GM18907 (cell line): ENCODE results near the gene LMAN1.

Source experiments
- ATAC-seq: cut with Tn5 transposase; IDR thresholded peaks from one replicate; pipeline ENCODE4 v1.9.1; 2021; ENCODE audit warnings: mild to moderate bottlenecking, moderate library complexity; ENCODE audit not compliant: unreplicated experiment

Gene LMAN1

DNA sequence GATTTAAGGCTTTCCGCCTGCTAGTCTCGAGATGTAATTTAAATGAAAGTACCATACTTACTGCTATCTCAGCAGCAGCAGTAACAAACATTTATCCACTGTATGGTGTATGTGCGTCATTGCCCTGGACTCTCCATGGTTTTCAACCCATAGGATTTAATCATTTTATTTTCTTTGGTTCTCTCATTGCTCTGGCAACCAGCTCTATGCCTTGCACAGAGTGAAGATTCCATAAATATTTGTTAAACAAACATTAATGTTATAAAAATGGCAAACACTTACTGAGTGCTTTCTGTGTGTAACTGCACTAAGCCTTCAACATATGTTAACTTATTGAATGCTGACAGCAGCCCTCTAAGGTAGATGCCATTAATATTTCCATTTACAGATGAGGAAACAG, 1.3 kb upstream of the LMAN1 start:
- ATAC-seq = no peak

DNA sequence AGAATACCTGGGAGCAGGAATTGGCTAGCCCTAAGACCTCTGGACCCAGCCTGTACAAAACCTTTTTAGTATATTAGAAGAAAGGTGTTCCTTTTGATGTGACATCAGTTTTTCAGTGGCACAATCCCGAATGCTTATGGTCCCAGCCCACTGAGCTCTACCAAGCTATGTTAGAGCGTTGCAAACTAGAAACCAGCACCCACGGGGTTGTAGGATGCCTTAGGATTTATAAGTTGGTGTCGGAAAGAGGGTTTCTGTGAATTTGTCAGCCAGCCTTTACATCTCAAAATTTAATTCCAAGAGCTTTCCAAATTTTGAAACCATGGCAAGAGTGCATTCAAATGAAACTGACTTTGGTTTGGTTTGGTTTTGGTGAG, 499 bp upstream of the LMAN1 start:
- ATAC-seq = peak; percentile 27

DNA sequence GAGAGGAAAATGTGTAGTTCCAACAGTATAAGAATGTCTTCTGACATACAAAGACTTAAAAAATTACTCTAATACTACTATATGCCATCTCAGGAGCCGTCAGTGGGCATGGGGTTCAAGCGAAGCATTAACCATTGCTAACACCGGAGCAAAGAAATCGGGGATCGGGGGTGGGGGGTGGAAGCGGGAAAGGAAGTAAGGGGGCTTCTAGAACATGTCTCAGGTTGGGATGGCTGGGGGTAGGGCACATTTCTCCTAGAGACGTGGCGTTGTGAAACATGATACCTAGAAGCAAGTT, 702 bp downstream of the LMAN1 start:
- no peak for ATAC-seq

DNA sequence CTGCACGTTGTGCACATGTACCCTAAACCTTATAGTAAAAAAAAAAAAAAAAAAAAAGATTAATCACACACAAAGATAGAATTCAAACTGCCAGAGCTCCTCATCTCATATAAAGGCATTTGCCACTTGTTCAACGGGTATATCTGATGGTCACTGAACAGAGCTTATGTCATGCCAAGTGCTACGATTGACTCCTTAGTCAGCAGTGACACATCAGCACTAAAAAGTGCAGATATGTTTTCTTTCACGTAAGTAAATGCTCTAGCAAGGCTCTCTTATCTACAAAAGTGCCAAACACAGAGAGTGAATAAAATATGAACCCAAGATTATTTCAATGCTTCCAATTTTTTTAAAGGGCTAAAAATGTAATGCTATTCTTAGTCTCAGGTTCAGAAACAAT, 1.1 kb downstream of the LMAN1 start:
- no peak for ATAC-seq

DNA sequence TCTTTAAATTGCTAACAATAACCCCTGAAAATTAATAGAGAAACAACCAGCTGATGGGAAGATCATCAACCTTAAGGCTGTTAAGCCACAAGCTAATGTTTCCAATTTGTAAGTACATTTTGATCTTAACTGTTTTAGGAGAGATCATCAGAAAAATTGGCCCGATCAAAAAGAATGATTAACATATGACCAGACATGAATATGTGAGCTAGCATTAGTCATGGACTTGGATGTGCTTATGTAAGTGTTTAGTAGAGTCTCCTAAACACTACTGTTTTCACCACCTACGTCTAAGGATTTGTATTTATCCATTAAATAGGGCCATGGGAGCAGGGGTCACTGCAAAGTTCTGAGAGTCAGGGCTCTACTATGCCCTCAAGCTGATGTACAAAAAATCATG, 4.3 kb downstream of the LMAN1 start:
- no peak for ATAC-seq

DNA sequence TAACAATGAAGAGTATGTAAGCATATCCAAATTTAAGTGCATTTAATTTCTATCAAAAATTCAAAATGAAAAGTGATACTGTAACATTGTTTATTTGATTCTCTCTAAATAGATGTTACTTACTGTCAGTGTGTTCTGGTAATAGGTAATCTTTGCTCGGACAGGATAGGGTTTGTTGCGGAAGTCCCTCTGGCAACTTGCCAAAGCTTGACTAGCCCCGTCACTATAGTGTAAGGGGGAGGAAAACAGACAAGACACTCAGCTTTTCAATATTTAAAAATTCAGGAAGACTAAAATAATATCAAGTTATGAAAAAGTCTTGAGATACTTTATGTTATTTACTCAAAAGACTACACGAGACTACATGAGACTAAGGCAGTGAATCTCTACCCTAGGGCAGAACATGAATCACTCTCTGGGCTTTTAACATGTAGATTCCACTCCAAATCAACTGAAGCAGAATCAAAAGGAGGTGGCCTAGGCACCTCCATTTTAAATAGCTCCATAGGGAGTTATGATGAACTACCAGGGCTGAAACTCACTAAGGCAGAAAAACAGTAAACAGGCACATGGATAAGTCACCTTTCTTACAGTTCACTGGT, 5.9 kb downstream of the LMAN1 start:
- ATAC-seq = no peak

DNA sequence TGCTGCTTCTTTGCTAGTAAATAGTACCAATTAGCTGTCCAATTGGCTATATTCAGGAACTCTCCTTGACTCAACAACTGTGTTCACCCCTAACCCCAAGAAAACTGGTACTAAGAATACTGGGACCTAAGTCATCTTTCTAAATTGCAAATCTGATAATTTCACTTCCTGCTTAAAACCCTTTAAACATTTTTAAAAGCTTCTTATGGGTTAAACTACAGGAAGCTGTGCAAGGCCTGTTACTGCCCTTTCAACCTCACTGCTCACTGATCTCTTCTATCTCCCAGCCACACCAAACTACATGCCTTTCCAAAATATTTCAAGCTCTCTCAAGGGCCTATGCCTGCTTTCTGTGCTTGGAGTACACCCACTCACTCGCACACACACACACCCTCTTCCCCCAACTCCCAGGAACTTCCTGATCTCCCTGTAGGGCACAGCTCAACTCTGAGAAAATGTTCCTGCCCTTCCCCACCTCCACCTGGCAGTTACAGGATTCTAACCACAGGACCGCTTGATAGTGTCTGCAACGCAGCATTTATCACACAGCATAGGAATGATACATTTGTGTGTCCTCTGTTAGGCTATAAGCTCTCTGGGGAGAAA, 6.7 kb downstream of the LMAN1 start:
- no peak for ATAC-seq

DNA sequence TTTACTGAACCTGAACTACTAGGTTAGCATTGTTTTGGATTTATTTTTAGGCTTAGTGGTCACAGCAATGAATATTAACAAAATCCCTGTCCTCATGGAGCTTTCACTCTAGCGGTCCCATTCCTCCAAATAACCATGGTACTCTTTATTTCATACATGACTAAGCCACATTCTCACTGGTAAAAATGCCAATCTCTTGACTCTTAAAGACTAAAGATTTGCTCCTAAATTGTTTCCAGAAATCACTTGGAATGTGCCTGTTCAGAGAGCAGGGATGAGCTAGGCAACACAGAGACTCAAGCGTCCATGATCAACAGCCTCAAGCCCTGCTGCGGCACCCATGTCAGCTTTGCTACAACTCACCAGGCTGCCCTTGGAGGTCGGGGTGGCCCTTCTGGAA, 13.5 kb downstream of the LMAN1 start:
- no peak for ATAC-seq

DNA sequence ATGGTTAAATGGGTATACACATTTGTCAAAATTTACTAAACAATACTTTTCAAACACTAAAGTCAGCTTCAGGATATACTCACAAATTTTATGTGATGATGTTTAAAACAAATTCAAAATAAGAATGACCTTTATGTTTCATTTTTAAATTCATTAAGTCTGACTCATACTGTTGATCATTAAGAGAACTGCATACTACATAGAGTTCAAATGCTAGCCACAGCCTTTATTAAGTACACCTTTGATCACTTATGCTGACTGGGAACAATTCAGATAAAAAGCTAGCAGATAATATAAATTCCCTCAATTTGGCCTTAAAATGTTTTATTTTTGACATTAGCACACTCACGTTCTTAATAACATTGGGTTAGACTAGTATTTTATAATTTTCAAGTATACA, 14.1 kb downstream of the LMAN1 start:
- no peak for ATAC-seq

DNA sequence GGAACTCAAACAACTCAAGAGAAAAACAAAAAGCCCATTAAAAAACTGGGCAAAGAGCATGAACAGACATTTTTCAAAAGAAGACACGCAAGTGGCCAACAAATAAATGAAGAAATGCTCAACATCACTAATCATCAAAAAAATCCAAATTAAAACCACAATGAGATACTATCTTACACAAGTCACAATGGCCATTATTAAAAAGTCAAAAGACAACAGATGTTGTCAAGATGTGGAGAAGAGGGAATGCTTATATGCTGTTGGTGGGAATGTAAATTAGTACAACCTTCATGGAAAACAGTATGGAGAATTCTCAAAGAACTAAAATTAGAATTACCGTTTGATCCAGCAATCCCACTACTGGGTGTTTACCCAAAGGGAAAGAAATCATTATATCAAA, 15.1 kb downstream of the LMAN1 start:
- ATAC-seq = no peak

DNA sequence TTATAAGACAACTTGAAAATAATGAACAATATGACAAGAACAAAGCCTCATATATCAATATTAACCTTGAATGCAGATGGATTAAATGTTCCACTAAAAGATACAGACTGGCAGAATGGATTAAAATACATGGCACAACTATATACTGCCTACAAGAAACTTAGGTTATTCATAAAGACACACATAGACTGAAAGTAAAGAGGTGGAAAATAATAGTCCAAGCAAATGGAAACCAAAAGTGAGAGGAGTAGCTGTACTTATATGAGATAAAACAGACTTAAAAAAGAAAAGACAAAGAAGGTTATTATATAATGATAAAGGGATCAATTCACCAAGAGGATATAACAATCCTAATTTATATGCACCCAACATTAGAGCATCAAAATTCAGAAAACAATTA, 18.2 kb downstream of the LMAN1 start:
- ATAC-seq = no peak

DNA sequence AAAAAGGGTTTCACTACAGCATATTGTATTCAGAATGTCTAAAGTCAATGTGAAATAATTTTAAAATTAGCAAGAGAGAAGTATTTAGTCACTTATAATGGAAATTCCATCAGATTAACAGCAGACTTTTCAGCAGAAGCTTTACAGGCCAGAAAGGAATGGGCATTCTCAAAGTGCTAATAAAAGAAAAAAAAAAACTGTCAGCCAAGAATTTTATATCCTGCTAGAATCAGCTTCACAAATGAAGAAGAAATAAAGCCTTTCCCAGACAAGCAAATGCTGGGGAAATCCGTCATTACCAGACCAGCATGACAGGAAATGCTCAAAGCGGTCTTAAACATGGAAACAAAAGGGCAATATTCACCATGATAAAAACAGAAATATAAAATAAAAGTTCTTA, 18.8 kb downstream of the LMAN1 start:
- no peak for ATAC-seq

DNA sequence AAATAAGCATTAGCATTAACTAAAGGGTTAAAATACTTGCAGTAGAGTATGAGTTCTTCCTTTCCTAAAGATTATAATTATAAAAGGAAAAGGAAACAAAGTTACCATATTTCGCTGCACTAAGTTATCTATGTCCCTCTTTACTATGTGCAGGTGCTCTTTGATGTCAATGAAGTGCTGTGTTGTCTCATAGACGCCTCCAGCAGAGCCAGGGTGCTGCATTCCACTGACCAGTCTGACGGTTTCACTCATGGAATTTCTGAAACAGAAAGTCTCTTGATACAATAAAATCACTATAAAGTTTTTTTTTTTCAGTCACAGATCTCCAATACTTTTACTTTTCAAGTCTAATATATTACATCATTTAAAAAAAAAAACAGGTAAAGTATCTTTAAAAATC, 26.1 kb downstream of the LMAN1 start:
- ATAC-seq = no peak

DNA sequence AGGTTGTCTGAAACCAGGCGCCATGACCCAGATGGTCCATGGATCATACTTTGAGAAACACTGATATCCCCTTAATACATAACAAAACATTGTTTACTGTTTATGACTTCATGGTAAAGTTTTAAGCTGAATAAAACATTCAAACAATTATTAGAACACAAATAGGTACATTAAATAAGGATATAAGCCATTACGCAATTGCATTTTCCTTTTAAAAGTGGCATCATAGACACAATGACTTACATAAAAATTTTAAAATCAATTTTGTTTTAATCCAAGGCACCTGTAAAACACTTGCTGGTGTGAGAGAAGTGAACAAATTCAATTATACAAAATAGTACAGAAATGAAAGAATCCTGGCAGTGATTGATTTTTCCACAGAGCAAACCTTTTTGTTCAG, 30.4 kb downstream of the LMAN1 start:
- no peak for ATAC-seq

DNA sequence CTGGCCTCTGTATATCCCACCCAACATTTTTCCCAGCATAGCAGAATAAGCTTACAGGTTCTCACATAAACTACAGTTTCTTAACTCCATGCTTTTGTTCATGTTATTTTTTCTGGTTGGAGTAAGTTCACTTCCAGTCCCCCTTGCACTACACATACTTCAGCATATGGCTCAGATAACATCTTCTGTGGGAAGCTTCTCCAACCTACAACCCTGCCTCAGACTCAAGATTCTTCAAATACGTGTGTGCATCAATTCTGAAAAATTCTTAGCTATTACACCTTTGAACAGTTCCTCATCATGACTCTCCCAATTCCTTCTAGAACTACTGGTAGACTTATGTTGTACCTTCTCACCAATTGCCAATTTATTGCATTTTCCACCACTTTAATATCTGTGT, 33.1 kb downstream of the LMAN1 start:
- no peak for ATAC-seq

DNA sequence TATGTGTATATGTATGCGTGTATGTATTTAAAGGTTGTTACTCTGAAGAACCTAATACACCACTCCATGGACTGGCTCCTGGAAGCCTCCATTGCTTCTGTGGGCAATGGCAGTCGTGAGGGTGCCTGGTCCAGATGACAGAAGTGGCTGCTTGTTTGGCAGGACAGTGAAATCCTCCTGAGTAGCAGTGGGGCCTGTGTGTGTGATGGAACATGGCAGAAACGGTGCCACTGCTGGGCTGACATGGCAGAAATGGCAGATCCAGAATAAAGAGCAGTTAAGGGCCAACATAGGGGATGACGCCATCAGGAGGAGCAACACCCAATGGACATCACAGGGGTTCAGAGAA, 34.5 kb downstream of the LMAN1 start:
- no peak for ATAC-seq

DNA sequence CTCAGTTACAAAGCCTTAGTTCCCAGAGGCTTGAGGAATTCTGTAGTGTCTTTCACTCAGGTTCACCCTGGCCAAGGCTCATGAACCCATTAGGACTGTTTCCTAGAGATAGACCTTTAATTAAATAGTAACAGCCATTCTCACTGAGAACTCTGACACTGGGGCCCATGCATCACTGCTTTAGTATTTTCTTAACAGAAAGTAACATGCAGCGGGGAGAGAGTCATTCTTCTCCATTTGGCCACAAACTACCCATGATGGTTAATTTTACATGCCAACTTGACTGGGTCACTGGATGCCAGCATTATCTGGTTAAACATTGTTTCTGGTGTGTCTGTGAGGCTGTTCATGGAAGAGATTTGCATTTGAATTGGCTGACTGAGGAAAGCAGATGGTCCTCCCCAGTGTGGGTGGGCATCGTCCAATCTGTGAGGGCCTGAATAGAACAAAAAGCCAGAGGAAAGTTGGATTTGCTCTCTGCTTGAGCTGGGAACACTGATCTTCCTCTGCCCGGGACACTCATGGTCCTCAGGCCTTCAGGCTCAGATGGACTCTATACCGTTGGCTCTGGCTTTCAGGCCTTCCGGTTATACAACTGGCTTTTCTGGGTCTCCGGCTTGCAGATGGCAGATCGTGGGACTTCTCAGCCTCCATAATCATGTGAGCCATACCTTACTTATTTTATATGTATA, 35.0 kb downstream of the LMAN1 start:
- ATAC-seq = no peak

DNA sequence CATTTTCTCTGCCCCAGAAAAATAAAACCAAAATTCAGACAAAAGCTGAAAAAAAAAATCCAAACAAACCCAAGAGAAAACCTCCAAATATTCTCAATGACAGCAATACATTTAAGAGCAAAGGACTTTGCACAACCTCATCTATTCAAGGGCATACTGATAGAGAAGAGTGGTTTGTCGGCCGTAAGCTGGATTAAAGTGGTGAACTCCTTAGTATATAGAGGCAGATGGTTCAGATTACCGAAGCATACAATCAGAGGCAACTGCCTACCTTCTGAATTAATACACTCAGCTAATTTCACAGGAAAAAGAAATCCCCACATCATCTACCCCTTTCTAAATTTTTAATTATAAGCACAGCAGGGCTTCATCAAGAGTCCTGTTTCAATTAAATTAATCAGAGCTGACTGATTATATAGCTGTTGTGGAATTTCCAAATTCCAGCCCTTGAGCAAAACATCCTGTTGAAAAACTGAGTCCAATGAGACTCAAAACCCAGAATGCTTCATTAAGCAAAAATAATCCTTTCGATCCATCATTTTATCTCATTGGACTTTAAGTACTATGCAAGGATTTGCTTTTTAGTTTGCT, 40.5 kb downstream of the LMAN1 start, which contains the start of gene CPLX4:
CPLX4 (minus strand) TSS at position 190 of the 591 bp plus-strand sequence; CDS start at position 3, 187 bp downstream.
- ATAC-seq = no peak

DNA sequence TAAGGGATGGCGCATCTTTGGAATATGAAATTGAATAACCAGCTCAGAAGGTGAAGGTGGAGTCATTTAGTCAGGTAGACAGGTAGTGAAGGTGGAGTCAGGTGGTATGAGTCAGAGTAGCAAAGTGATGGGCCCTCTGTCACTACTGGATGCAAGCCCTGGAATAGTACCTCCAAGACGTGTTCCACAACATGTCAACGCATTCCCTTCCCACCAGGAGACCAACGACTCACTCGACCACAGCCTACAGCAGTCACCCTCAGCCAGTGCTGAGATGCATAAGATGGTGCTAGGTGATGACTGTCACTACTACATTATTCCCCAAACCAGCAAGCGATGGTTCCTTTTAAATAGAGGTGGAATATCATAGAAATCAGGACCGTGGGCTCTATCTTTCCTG, 47.4 kb downstream of the LMAN1 start:
- no peak for ATAC-seq

DNA sequence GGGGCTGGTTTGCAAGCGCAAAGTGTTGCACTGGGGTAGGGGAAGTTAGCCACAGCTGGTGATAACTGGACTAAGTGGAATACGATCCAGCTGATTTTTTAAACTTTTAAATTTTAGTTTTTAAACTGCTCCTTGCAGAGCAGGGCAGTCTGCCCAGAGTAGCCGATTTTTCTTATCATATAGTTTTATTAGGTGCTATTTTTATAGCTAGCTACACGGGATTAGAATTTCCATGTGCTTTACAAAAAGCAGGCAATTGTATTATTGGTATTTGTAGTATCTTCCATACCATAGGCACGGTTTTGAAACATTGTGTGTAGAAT, 50.2 kb downstream of the LMAN1 start:
- ATAC-seq = no peak

DNA sequence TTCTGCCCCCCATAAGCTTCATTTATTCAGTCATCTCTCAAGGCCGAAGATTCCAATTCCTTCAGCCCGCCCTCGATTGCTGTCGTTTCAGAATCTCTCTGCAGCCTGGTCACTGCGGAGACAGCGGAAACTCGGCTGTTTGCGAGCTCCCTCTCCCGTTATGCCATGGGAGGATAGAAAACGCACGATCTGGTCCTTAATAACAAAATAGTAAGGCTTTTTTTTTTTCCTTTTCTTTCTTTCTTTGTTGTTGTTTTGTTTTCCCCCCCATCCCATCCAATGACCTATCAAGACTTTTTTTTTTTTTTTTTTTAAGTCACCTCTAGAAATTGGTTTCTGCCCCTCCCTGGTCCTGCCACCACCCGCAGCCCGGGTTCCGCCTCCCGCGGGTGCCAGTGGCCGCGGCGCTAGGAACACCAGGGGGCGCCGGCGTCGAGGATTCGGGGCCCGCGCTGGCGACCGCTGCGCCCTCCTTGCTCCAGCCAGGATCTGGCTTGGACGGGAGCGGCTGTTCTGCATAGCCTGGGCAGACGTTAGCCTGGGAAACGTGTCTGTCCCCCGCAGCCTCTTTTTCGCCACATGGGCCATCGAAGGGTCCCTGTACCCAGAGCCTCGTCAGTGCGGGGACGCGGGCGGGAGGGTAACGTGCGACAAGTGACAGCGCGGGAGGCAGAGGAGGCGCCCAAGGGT, 50.7 kb downstream of the LMAN1 start:
- ATAC-seq = peak; percentile 91

DNA sequence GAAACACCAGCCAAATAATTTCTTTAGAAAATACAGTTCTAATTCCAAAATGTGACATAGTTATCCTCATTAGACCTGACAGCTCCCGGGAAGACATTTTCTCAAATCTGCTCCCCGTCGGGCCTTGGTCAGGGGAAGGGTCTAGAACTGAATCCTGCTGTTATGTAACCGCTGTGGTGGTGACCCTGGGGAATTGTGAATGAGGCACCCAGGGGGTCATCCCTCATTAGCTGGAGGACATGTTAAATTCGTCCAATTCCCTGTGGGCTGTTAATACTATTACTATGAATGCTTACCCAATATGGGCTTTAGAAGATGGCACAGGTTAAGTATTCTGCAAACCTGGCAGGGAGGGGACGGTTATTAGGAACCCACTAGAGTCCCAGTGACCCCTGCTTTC, 52.4 kb downstream of the LMAN1 start:
- ATAC-seq = no peak
